Measurements from ENCODE around the gene MAP2K6. TPM values are rescaled to one million over a fixed set of nuclear protein-coding genes. Genes with fewer than 3 reads are reported as not detected.
"Not testable (repeated sequence)": the region's sequence is repeated elsewhere in the genome, so short reads cannot be mapped to it uniquely, and the experiment has no call there.

MAP2K6 gene
- total RNA-seq, 2 donors from 2014 or later = 5.4 to 14.1 TPM

GRCh38 chr17:69473841-69474831 lies 59.6 kb downstream of the MAP2K6 start:
- TF ChIP-seq CTCF (IDR thresholded peaks at IDR 0.05) (no peak), POLR2AphosphoS5 (IDR thresholded peaks at IDR 0.05) (no peak), POLR2A (IDR thresholded peaks at IDR 0.05) (no peak)
- WGBS = 67% methylated on average over 7 of the region's 7 CpGs
- H3K27me3 ChIP-seq (replicated peaks; ENCODE audit: insufficient read depth) = no peaks in the 10 kb centered on the region
- H3K4me3 ChIP-seq = no peak overlapping the region
- no peak overlapping the region for H3K27ac ChIP-seq
- no peaks in the 10 kb centered on the region for H3K9me3 ChIP-seq
- intact Hi-C loops (cut with DNase I) = no loop called here
- H3K4me1 ChIP-seq (replicated peaks) = no peaks in the 10 kb centered on the region
- no peaks in the 10 kb centered on the region for H3K36me3 ChIP-seq
- no peak for DNase-seq (ENCODE audit: low spot score)

GRCh38 chr17:69477204-69477902 lies 62.9 kb downstream of the MAP2K6 start:
- TF ChIP-seq POLR2AphosphoS5 (IDR thresholded peaks at IDR 0.05) (no peak), CTCF (IDR thresholded peaks at IDR 0.05) (no peak), POLR2A (IDR thresholded peaks at IDR 0.05) (no peak)
- no peak for DNase-seq (ENCODE audit: low spot score)
- Histone ChIP-seq H3K4me3 (no peak overlapping the region), H3K36me3 (no peaks in the 10 kb centered on the region), H3K27me3 (replicated peaks; ENCODE audit: insufficient read depth) (no peaks in the 10 kb centered on the region), H3K27ac (no peak overlapping the region), H3K4me1 (replicated peaks) (no peaks in the 10 kb centered on the region), H3K9me3 (no peaks in the 10 kb centered on the region)
- 88% methylated on average over 6 of the region's 6 CpGs for WGBS
- intact Hi-C loops (cut with DNase I) = no loop called here

- TF ChIP-seq CTCF (IDR thresholded peaks at IDR 0.05) = no peak
- TF ChIP-seq POLR2AphosphoS5 (IDR thresholded peaks at IDR 0.05) = no peak
- TF ChIP-seq POLR2A (IDR thresholded peaks at IDR 0.05) = no peak
- DNase-seq (ENCODE audit: low spot score) = no peak
- intact Hi-C loops (cut with DNase I) = no loop called here
Observed at GRCh38 chr17:69477903-69478266, 63.4 kb downstream of the MAP2K6 start.

GRCh38 chr17:69478916-69479315 lies 64.4 kb downstream of the MAP2K6 start:
- Histone ChIP-seq H3K4me3 (no peak overlapping the region), H3K27ac (no peak overlapping the region), H3K27me3 (replicated peaks; ENCODE audit: insufficient read depth) (no peaks in the 10 kb centered on the region), H3K9me3 (no peaks in the 10 kb centered on the region), H3K4me1 (replicated peaks) (no peaks in the 10 kb centered on the region), H3K36me3 (no peaks in the 10 kb centered on the region)
- WGBS = 49% methylated on average over 4 of the region's 4 CpGs
- TF ChIP-seq CTCF (IDR thresholded peaks at IDR 0.05) (no peak), POLR2A (IDR thresholded peaks at IDR 0.05) (no peak), POLR2AphosphoS5 (IDR thresholded peaks at IDR 0.05) (no peak)
- DNase-seq (ENCODE audit: low spot score) = no peak
- intact Hi-C loops (cut with DNase I) = no loop called here

More at GRCh38 chr17:69477903-69478266, 63.4 kb downstream of the MAP2K6 start:
- Histone ChIP-seq H3K27ac (no peak overlapping the region), H3K36me3 (no peaks in the 10 kb centered on the region), H3K27me3 (replicated peaks; ENCODE audit: insufficient read depth) (no peaks in the 10 kb centered on the region), H3K4me1 (replicated peaks) (no peaks in the 10 kb centered on the region), H3K4me3 (no peak overlapping the region), H3K9me3 (no peaks in the 10 kb centered on the region)
- WGBS = 98% methylated on average over 4 of the region's 4 CpGs

- intact Hi-C loops (cut with DNase I); H3K4me1 ChIP-seq (replicated peaks); DNase-seq (ENCODE audit: low spot score); H3K4me3 ChIP-seq; H3K9me3 ChIP-seq; H3K36me3 ChIP-seq; H3K27me3 ChIP-seq (replicated peaks; ENCODE audit: insufficient read depth): not testable (repeated sequence)
- WGBS = 98% methylated on average over 7 of the region's 7 CpGs
- peak overlapping the region; percentile 38 to 50 for H3K27ac ChIP-seq
Observed at GRCh38 chr17:69479756-69480155, 65.3 kb downstream of the MAP2K6 start.
